ENCODE measurements around the gene MRGPRX2.

MRGPRX2 gene

GRCh38 chr11:19100885-19101284 is 40.4 kb upstream of the MRGPRX2 start:
- H3K27me3 ChIP-seq (replicated peaks): no peaks in the 10 kb centered on the region
- no peaks in the 10 kb centered on the region for H3K36me3 ChIP-seq (replicated peaks)
- in situ Hi-C loops (cut with HindIII; ENCODE audit: low pct_ligation_motif_present, low sequenced_read_pairs): no loop called here
- no peak for TF ChIP-seq CTCF (IDR thresholded peaks at IDR 0.05; ENCODE audit: low read depth, low read length, missing control alignments)
- no peak overlapping the region for H3K4me3 ChIP-seq (ENCODE audit: low read depth, low read length)
- H3K27ac ChIP-seq: no peak overlapping the region
- DNase-seq: no peak

DNA sequence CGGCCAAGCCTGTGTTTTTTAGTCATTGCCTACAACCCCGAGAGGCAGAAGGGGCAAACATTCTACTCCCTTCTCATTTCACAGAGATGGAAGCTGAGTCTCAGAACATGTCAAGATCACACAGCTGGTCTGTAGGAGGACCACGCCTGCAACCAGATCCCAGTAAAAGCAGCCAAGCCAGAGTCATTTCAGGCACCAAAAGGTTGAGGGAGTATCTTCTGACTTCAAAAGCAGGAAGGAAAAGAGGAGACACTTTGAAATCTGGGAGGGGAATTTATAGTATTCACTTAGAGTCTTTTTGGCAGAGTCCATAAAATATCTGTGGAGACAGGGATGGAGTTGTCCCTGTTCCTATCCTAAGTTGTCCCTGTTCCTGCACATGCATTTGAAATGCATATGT is 38.6 kb upstream of the MRGPRX2 start:
- H3K27me3 ChIP-seq (replicated peaks): no peaks in the 10 kb centered on the region
- TF ChIP-seq CTCF (IDR thresholded peaks at IDR 0.05; ENCODE audit: low read depth, low read length, missing control alignments): no peak

GRCh38 chr11:19094859-19095258 is 34.3 kb upstream of the MRGPRX2 start:
- TF ChIP-seq CTCF (IDR thresholded peaks at IDR 0.05; ENCODE audit: low read depth, low read length, missing control alignments): no peak
- in situ Hi-C loops (cut with HindIII; ENCODE audit: low pct_ligation_motif_present, low sequenced_read_pairs): no loop called here
- no peak overlapping the region for H3K4me3 ChIP-seq (ENCODE audit: low read depth, low read length)
- H3K27me3 ChIP-seq (replicated peaks): no peaks in the 10 kb centered on the region
- DNase-seq: no peak
- no peaks in the 10 kb centered on the region for H3K36me3 ChIP-seq (replicated peaks)
- H3K27ac ChIP-seq: no peak overlapping the region

More for the DNA sequence above, 38.6 kb upstream of the MRGPRX2 start:
- in situ Hi-C loops (cut with HindIII; ENCODE audit: low pct_ligation_motif_present, low sequenced_read_pairs): no loop called here
- Histone ChIP-seq H3K4me3 (ENCODE audit: low read depth, low read length) (no peak overlapping the region), H3K36me3 (replicated peaks) (no peaks in the 10 kb centered on the region), H3K27ac (no peak overlapping the region)
- DNase-seq: no peak

DNA sequence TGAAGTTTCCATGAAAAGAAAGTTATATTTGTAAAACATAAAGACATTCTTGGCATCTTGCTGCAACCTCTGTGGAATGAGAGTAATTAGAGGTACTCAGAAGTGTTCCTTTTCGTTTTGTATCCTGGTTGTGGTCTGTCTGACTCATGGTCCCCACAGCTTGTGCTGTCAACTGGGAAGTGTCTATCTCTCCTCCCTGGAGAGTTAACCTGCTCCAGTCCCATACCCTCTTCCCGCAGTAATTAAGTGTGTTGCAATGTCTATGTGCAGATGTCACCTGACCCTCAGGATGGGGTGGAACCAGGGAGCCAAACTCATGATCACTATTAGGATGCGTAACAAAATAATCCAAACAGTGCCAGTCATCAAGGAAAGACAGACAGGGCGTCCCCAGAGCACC is 33.5 kb upstream of the MRGPRX2 start:
- H3K4me3 ChIP-seq (ENCODE audit: low read depth, low read length): no peak overlapping the region
- DNase-seq: no peak
- H3K27me3 ChIP-seq (replicated peaks): no peaks in the 10 kb centered on the region
- in situ Hi-C loops (cut with HindIII; ENCODE audit: low pct_ligation_motif_present, low sequenced_read_pairs): no loop called here
- no peak for TF ChIP-seq CTCF (IDR thresholded peaks at IDR 0.05; ENCODE audit: low read depth, low read length, missing control alignments)
- H3K36me3 ChIP-seq (replicated peaks): no peaks in the 10 kb centered on the region
- no peak overlapping the region for H3K27ac ChIP-seq

- in situ Hi-C loops (cut with HindIII; ENCODE audit: low pct_ligation_motif_present, low sequenced_read_pairs): no loop called here
- no peak for DNase-seq
- Histone ChIP-seq H3K4me3 (ENCODE audit: low read depth, low read length) (no peak overlapping the region), H3K36me3 (replicated peaks) (no peaks in the 10 kb centered on the region), H3K27me3 (replicated peaks) (no peaks in the 10 kb centered on the region), H3K27ac (no peak overlapping the region)
- TF ChIP-seq CTCF (IDR thresholded peaks at IDR 0.05; ENCODE audit: low read depth, low read length, missing control alignments): no peak
These were observed 32.3 kb upstream of the MRGPRX2 start for GRCh38 chr11:19092850-19093249.

GRCh38 chr11:19092342-19092741 is 31.8 kb upstream of the MRGPRX2 start:
- no peaks in the 10 kb centered on the region for H3K27me3 ChIP-seq (replicated peaks)
- no peak overlapping the region for H3K27ac ChIP-seq
- H3K4me3 ChIP-seq (ENCODE audit: low read depth, low read length): no peak overlapping the region
- TF ChIP-seq CTCF (IDR thresholded peaks at IDR 0.05; ENCODE audit: low read depth, low read length, missing control alignments): no peak
- DNase-seq: no peak
- in situ Hi-C loops (cut with HindIII; ENCODE audit: low pct_ligation_motif_present, low sequenced_read_pairs): no loop called here
- no peaks in the 10 kb centered on the region for H3K36me3 ChIP-seq (replicated peaks)
